ENCODE measurements around the gene TPM2. TPM values are rescaled to one million over a fixed set of nuclear protein-coding genes. Genes with fewer than 3 reads are reported as not detected.
"Not testable (repeated sequence)": the region's sequence is repeated elsewhere in the genome, so short reads cannot be mapped to it uniquely, and the experiment has no call there.

TPM2 gene
- total RNA-seq, 1 donor from 2014 or later, result 1,217 TPM

GRCh38 chr9:35660966-35661415, 28.7 kb downstream of the TPM2 start:
- ATAC-seq (no peak), DNase-seq (no peak)
- intact Hi-C loops (cut with micrococcal nuclease), result no loop called here

- intact Hi-C loops (cut with micrococcal nuclease), result no loop called here
- DNase-seq (no peak), ATAC-seq (peak; percentile 28)
Observed at GRCh38 chr9:35659340-35659739, 30.4 kb downstream of the TPM2 start.

- DNase-seq (peak; percentile 61), ATAC-seq (peak; percentile 7)
- intact Hi-C loops (cut with micrococcal nuclease), result no loop called here
Observed at GRCh38 chr9:35658968-35659220, 30.8 kb downstream of the TPM2 start.

DNA sequence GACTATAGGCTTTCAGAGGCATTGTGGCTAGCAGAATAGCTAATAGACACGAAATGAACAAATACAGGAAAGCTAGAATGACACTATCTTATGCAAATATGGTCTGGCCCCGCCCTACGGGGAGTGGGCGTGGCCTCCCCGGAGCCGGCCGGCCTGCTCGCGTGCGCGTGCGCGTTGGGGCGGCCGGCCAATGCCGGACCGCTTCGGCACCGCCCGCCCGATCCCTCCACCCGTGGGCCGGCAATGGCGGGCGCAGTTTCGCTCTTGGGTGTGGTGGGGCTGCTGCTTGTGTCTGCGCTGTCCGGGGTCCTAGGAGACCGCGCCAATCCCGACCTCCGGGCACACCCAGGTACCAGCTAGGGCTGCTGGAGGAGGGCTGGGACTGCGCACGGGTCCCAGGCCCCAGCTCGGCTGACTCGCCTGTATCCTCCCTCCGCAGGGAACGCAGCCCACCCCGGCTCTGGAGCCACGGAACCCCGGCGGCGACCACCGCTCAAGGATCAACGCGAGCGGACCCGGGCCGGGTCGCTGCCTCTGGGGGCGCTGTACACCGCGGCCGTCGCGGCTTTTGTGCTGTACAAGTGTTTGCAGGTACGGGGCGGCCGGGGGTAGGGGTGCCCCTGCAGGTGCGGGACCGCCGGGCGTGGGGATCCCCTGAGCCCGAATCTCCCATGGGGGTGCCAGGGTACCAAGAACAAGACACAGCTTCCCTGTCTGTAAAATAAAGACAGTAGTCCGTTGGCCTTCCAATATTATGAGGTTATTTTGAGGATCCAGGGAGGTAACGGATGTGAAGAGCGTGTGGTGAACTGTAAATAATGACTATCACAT, 31.4 kb downstream of the TPM2 start, which contains the start of gene CCDC107:
TSS of gene CCDC107 (plus strand) at position 156 of the 831 bp plus-strand sequence. CDS start at position 244, 88 bp downstream.
- ATAC-seq (peak; percentile 83), DNase-seq (peak; percentile 93)
- intact Hi-C loops (cut with micrococcal nuclease), result no loop called here

GRCh38 chr9:35657546-35658136, 32.1 kb downstream of the TPM2 start, which contains the start of gene RMRP:
RMRP (minus strand) TSS chr9:35658019.
- intact Hi-C loops (cut with micrococcal nuclease), result no loop called here
- ATAC-seq, result peak; percentile 93
- DNase-seq, result peak; percentile 97

- intact Hi-C loops (cut with micrococcal nuclease), result no loop called here
- no peak for DNase-seq
- ATAC-seq, result peak; percentile 5
Observed at GRCh38 chr9:35656831-35657545, 32.7 kb downstream of the TPM2 start.

GRCh38 chr9:35656348-35656747, 33.4 kb downstream of the TPM2 start:
- intact Hi-C loops (cut with micrococcal nuclease), result no loop called here

DNA sequence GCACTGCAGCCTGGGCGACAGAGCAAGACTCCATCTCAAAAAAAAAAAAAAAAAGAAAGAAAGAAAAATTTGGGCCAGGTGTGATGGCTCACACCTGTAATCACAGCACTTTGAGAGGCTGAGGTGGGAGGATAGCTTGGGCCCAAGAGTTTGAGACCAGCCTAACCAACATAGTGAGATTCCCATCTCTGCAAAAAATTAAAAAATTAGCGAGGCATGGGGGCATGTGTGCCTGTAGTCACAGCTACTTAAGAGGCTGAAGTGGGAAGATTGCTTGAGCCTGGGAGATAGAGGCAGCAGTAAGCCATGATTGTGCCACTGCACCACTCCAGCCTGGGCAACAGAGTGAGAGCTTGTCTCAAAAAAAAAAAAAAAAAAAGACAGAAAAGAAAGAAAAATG, 36.1 kb downstream of the TPM2 start:
- ATAC-seq (no peak), DNase-seq (no peak)
- intact Hi-C loops (cut with micrococcal nuclease), result no loop called here

More at GRCh38 chr9:35656348-35656747, 33.4 kb downstream of the TPM2 start:
- ATAC-seq (no peak), DNase-seq (no peak)

GRCh38 chr9:35652829-35653209, 36.9 kb downstream of the TPM2 start:
- intact Hi-C loops (cut with micrococcal nuclease), result no loop called here
- DNase-seq (no peak), ATAC-seq (no peak)

DNA sequence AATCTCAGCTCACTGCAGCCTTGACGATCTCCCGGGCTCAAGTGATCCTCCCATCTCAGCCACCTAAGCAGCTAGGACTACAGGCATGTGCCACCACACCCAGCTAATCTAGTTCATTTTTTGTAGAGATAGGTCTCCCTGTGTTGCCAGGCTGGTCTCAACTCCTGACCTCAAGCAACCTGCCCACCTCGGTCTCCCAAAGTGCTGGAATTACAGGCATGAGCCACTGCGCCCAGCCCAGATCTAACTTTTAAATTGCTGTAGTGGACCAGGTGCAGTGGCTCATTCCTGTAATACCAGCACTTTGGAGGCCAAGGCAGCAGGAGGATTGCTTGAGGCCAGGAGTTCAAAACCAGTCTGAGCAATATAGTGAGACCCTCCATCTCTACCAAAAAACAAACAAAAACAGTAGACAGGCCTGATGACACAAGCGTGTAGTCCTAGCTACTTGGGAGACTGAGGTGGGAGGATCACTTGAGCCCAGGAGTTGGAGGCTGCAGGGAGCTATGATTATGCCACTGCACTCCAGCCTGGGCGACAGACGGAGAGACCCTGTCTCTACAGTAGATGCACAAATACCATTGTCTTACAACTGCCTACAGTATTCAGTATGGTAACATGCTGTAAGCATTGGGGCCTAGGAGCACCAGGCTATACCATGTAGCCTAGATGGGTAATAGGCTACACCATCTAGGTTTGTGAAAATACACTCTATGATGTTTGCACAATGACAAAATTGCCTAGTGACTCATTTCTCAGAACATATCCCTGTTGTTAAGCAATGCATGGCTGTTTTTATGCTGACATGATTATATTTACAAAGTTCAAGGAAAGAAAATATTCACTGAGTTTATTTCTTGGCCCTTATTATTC, 37.5 kb downstream of the TPM2 start:
- DNase-seq (no peak), ATAC-seq (no peak)

GRCh38 chr9:35650341-35651158, 39.2 kb downstream of the TPM2 start, which contains the start of gene SIT1:
SIT1 (minus strand) TSS chr9:35650931; CDS start chr9:35650853, 78 bp downstream.
- no peak for ATAC-seq
- intact Hi-C loops (cut with micrococcal nuclease), result no loop called here
- DNase-seq, result no peak

More for the DNA sequence above, 37.5 kb downstream of the TPM2 start:
- intact Hi-C loops (cut with micrococcal nuclease), result no loop called here

- DNase-seq, result peak; percentile 47
Observed at GRCh38 chr9:35649431-35650340, 40.0 kb downstream of the TPM2 start.

GRCh38 chr9:35646533-35647265, 43.0 kb downstream of the TPM2 start:
- ATAC-seq (peak; percentile 97), DNase-seq (peak; percentile 96)
- intact Hi-C loops (cut with micrococcal nuclease), result no loop called here

More at GRCh38 chr9:35649431-35650340, 40.0 kb downstream of the TPM2 start:
- intact Hi-C loops (cut with micrococcal nuclease), result no loop called here
- no peak for ATAC-seq

DNA sequence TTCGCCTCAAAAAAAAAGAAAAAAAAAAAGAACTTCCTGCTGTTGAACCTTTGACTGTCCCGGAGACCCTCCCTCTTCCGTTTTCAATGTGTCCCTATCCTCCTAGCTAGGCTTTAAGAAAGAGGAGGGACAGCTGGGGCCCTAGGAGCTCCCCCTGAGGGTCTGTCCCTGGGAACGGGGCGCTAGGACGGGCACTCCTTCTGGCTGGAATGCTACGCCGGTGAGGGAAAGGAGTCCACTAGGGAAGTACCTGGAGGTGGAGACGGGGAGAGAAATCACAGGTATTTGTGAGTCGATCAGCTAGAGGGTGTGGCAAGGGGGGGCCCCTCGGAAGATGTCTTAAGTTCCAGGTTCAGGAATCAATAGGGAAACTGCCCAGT, 43.6 kb downstream of the TPM2 start:
- intact Hi-C loops (cut with micrococcal nuclease), result no loop called here
- DNase-seq (no peak), ATAC-seq (peak; percentile 45)

DNA sequence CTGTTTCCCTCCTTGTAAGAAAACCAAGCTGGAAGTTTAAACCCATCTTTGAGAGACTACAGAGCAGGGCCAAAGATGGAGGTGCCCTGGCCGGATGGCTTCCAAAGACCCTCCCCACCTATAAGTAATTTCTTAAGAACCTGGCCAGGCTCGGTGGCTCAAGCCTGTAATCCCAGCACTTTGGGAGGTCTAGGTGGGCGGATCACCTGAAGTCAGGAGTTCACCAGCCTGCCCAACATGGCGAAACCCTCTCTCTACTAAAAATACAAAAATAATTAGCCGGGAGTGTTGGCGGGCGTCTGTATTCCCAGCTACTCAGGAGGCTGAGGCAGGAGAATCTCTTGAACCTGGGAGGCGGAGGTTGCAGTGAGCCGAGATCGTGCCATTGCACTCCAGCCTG, 44.0 kb downstream of the TPM2 start:
- DNase-seq; ATAC-seq; intact Hi-C loops (cut with micrococcal nuclease): not testable (repeated sequence)

DNA sequence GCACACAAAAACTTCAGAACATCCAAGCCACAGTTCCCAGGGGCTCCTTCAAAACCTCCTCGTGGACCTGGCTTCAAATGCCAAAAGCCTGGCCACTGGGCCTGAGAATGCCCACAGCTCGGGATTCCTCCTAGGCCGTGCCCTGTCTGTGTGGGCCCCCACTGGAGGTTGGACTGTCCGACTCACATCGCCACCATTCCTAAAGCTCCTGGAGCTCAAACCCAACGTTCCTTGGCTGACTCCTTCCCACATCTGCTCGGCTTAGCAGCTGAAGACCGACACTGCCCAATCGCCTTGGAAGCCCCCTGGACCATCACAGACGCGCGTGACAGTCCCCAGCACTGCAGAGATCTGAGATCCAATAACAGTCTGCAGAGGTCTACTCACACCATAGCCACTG, 46.7 kb downstream of the TPM2 start:
- intact Hi-C loops (cut with micrococcal nuclease), result no loop called here
- no peak for DNase-seq
- ATAC-seq, result no peak

Measured in left ventricle myocardium superior (tissue), 1 donor.